Measurements from ENCODE around the gene TMEM40. TPM values are rescaled to one million over a fixed set of nuclear protein-coding genes. Genes with fewer than 3 reads are reported as not detected.
A peak's percentile ranks its signal among the peaks of the same experiment; 100 is the strongest.

Gene TMEM40, protein sequence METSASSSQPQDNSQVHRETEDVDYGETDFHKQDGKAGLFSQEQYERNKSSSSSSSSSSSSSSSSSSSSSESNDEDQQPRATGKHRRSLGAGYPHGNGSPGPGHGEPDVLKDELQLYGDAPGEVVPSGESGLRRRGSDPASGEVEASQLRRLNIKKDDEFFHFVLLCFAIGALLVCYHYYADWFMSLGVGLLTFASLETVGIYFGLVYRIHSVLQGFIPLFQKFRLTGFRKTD
- not detected in 2 replicates for total RNA-seq

GRCh38 chr3:12759097-12759679 is at the start of gene TMEM40:
TSS of gene TMEM40 (minus strand) at chr3:12759259. CDS start at chr3:12749832, 9,427 bp downstream.
- Histone ChIP-seq H3K79me2 (ENCODE audit: insufficient read depth, low read length) (no peaks in the 10 kb centered on the region), H3K27ac (ENCODE audit: low read depth, low read length) (peak within 1 kb of the TSS; percentile 24), H2AFZ (ENCODE audit: low read length) (peak within 1 kb of the TSS; percentile 83)

GRCh38 chr3:12808587-12808986 is 49.5 kb upstream of the TMEM40 start:
- no peak overlapping the region for H2AFZ ChIP-seq (ENCODE audit: low read length)
- no peaks in the 10 kb centered on the region for H3K36me3 ChIP-seq (ENCODE audit: insufficient read depth, low read length)
- H4K20me1 ChIP-seq (ENCODE audit: insufficient read depth, low read length) = no peaks in the 10 kb centered on the region
- no peaks in the 10 kb centered on the region for H3K27me3 ChIP-seq (ENCODE audit: insufficient read depth, low read length)
- H3K4me1 ChIP-seq (ENCODE audit: insufficient read depth, low read length) = peaks cover 3% of the 10 kb centered on the region
- H3K9me3 ChIP-seq (ENCODE audit: low read depth, low read length) = no peaks in the 10 kb centered on the region
- DNase-seq (ENCODE audit: insufficient read length, low spot score, missing footprints) = no peak
- H3K4me3 ChIP-seq (ENCODE audit: insufficient read depth, low read length) = no peak overlapping the region
- H3K4me2 ChIP-seq (ENCODE audit: insufficient read depth, low read length) = no peak overlapping the region
- no peak overlapping the region for H3K27ac ChIP-seq (ENCODE audit: low read depth, low read length)
- TF ChIP-seq, protein P1, sequence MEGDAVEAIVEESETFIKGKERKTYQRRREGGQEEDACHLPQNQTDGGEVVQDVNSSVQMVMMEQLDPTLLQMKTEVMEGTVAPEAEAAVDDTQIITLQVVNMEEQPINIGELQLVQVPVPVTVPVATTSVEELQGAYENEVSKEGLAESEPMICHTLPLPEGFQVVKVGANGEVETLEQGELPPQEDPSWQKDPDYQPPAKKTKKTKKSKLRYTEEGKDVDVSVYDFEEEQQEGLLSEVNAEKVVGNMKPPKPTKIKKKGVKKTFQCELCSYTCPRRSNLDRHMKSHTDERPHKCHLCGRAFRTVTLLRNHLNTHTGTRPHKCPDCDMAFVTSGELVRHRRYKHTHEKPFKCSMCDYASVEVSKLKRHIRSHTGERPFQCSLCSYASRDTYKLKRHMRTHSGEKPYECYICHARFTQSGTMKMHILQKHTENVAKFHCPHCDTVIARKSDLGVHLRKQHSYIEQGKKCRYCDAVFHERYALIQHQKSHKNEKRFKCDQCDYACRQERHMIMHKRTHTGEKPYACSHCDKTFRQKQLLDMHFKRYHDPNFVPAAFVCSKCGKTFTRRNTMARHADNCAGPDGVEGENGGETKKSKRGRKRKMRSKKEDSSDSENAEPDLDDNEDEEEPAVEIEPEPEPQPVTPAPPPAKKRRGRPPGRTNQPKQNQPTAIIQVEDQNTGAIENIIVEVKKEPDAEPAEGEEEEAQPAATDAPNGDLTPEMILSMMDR (IDR thresholded peaks at IDR 0.05; ENCODE audit: extremely low read depth, low read depth, low read length) = no peak
- no peaks in the 10 kb centered on the region for H3K79me2 ChIP-seq (ENCODE audit: insufficient read depth, low read length)

More at GRCh38 chr3:12759097-12759679, at the start of gene TMEM40:
- H3K36me3 ChIP-seq (ENCODE audit: insufficient read depth, low read length) = no peaks in the 10 kb centered on the region
- H3K9me3 ChIP-seq (ENCODE audit: low read depth, low read length) = no peaks in the 10 kb centered on the region
- H3K4me1 ChIP-seq (ENCODE audit: insufficient read depth, low read length) = peaks cover 18% of the 10 kb centered on the region
- TF ChIP-seq, protein P1 (IDR thresholded peaks at IDR 0.05; ENCODE audit: extremely low read depth, low read depth, low read length) = no peak
- no peaks in the 10 kb centered on the region for H4K20me1 ChIP-seq (ENCODE audit: insufficient read depth, low read length)
- no peak for DNase-seq (ENCODE audit: insufficient read length, low spot score, missing footprints)
- no peak within 1 kb of the TSS for H3K4me3 ChIP-seq (ENCODE audit: insufficient read depth, low read length)
- peak within 1 kb of the TSS; percentile 51 for H3K4me2 ChIP-seq (ENCODE audit: insufficient read depth, low read length)
- no peaks in the 10 kb centered on the region for H3K27me3 ChIP-seq (ENCODE audit: insufficient read depth, low read length)

GRCh38 chr3:12807601-12808359 is 48.7 kb upstream of the TMEM40 start:
- Histone ChIP-seq H3K4me2 (ENCODE audit: insufficient read depth, low read length) (no peak overlapping the region), H3K9me3 (ENCODE audit: low read depth, low read length) (no peaks in the 10 kb centered on the region), H3K27me3 (ENCODE audit: insufficient read depth, low read length) (no peaks in the 10 kb centered on the region), H3K4me1 (ENCODE audit: insufficient read depth, low read length) (peaks cover 3% of the 10 kb centered on the region), H3K4me3 (ENCODE audit: insufficient read depth, low read length) (no peak overlapping the region), H3K36me3 (ENCODE audit: insufficient read depth, low read length) (no peaks in the 10 kb centered on the region), H2AFZ (ENCODE audit: low read length) (no peak overlapping the region), H3K27ac (ENCODE audit: low read depth, low read length) (no peak overlapping the region), H4K20me1 (ENCODE audit: insufficient read depth, low read length) (no peaks in the 10 kb centered on the region), H3K79me2 (ENCODE audit: insufficient read depth, low read length) (no peaks in the 10 kb centered on the region)
- no peak for DNase-seq (ENCODE audit: insufficient read length, low spot score, missing footprints)
- TF ChIP-seq, protein P1 (IDR thresholded peaks at IDR 0.05; ENCODE audit: extremely low read depth, low read depth, low read length) = no peak

DNA sequence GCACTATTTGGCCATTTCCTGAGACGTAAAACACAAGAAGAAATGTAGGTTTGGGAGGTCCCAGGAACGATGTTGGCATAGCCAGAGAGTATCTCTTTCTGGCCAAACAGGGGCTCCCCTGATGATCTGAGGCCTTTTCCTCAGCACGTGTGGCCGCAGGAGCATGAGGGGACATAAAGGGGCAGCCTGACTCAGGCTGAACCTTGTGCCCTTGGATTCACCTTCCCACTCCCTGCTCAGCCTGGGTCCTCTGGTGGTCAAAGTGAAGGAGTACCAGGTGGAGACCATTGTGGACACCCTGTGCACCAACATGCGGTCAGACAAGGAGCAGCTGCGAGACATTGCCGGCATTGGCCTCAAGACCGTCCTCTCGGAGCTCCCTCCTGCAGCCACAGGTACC is 48.0 kb upstream of the TMEM40 start:
- Histone ChIP-seq H3K27me3 (ENCODE audit: insufficient read depth, low read length) (no peaks in the 10 kb centered on the region), H2AFZ (ENCODE audit: low read length) (no peak overlapping the region), H3K4me1 (ENCODE audit: insufficient read depth, low read length) (peaks cover 3% of the 10 kb centered on the region), H3K9me3 (ENCODE audit: low read depth, low read length) (no peaks in the 10 kb centered on the region), H3K4me3 (ENCODE audit: insufficient read depth, low read length) (no peak overlapping the region), H3K36me3 (ENCODE audit: insufficient read depth, low read length) (no peaks in the 10 kb centered on the region), H3K4me2 (ENCODE audit: insufficient read depth, low read length) (no peak overlapping the region), H3K79me2 (ENCODE audit: insufficient read depth, low read length) (no peaks in the 10 kb centered on the region), H3K27ac (ENCODE audit: low read depth, low read length) (no peak overlapping the region), H4K20me1 (ENCODE audit: insufficient read depth, low read length) (no peaks in the 10 kb centered on the region)
- DNase-seq (ENCODE audit: insufficient read length, low spot score, missing footprints) = peak; percentile 65
- TF ChIP-seq, protein P1 (IDR thresholded peaks at IDR 0.05; ENCODE audit: extremely low read depth, low read depth, low read length) = no peak

Measured in osteoblast (primary cell).